ENCODE data around the gene PGS1.

DNA sequence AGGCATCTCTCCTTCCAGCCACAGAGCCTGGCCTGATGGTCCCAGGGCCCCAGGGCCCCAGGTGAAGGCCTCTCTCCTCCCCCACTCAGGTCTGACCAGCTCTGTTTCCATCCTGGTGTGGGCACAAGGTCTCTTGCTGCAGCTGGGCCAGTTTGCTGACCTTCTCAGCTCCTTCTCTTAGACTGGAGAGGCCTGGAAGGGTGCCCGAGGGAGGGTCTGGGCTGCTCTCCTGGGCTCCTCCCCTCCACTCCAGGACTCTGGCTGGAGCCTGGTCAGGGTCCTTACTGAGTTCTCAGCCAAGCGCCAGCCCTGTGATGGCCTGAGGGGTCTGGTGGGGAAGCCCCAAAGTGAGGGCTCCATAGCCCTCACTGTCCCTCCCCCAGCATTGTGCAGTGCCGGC is 31.0 kb upstream of the PGS1 start:
- TF ChIP-seq POLR2A (IDR thresholded peaks at IDR 0.05) (no peak), EP300 (IDR thresholded peaks at IDR 0.05) (no peak)
- TF ChIP-seq, protein P1, sequence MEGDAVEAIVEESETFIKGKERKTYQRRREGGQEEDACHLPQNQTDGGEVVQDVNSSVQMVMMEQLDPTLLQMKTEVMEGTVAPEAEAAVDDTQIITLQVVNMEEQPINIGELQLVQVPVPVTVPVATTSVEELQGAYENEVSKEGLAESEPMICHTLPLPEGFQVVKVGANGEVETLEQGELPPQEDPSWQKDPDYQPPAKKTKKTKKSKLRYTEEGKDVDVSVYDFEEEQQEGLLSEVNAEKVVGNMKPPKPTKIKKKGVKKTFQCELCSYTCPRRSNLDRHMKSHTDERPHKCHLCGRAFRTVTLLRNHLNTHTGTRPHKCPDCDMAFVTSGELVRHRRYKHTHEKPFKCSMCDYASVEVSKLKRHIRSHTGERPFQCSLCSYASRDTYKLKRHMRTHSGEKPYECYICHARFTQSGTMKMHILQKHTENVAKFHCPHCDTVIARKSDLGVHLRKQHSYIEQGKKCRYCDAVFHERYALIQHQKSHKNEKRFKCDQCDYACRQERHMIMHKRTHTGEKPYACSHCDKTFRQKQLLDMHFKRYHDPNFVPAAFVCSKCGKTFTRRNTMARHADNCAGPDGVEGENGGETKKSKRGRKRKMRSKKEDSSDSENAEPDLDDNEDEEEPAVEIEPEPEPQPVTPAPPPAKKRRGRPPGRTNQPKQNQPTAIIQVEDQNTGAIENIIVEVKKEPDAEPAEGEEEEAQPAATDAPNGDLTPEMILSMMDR (IDR thresholded peaks at IDR 0.05): no peak

Measured in tibial nerve (tissue), 4 donors.